ENCODE measurements around the gene MTUS2.

- TF ChIP-seq HDGF (IDR thresholded peaks at IDR 0.05; ENCODE audit: borderline replicate concordance) (no peak), FOXM1 (IDR thresholded peaks at IDR 0.05; ENCODE audit: borderline replicate concordance) (no peak), NFRKB (IDR thresholded peaks at IDR 0.05) (no peak), ELF4 (IDR thresholded peaks at IDR 0.05) (no peak), BHLHE40 (IDR thresholded peaks at IDR 0.05; ENCODE audit: borderline replicate concordance) (no peak), TARDBP (IDR thresholded peaks at IDR 0.05) (no peak), SUZ12 (IDR thresholded peaks at IDR 0.05) (no peak), SP1 (IDR thresholded peaks at IDR 0.05) (no peak), CTBP1 (IDR thresholded peaks at IDR 0.05; ENCODE audit: borderline replicate concordance) (no peak)
Measured at GRCh38 chr13:29077051-29077813, 257.1 kb downstream of the MTUS2 start.

Measured in HEK293T (cell line).